Esophagus (tissue), 2 donors: Measurements from ENCODE around the gene HDAC6. TPM values are rescaled to one million over a fixed set of nuclear protein-coding genes. Genes with fewer than 3 reads are reported as not detected.

Source experiments
- H3K27ac ChIP-seq, 2 donors: one replicate each; pipeline ENCODE4 v1.5.1; 2013; ENCODE audit warnings: low read depth in 2 of 2, mild to moderate bottlenecking in 2 of 2, inconsistent platforms in 1 of 2, low read length in 1 of 2, moderate library complexity in 1 of 2
- H3K27me3 ChIP-seq, 2 donors: one replicate each; pipeline ENCODE4 v1.6.1; 2013; ENCODE audit warnings: low read length in 2 of 2, control low read depth in 1 of 2, mild to moderate bottlenecking in 1 of 2; ENCODE audit not compliant: insufficient read depth in 2 of 2, control insufficient read depth in 1 of 2
- H3K36me3 ChIP-seq, 2 donors: one replicate each; pipeline ENCODE4 v1.6.1; 2013; ENCODE audit warnings: low read length in 1 of 2; ENCODE audit not compliant: control insufficient read depth in 2 of 2, insufficient read depth in 2 of 2
- H3K4me1 ChIP-seq, 2 donors: one replicate each; pipeline ENCODE4 v1.6.1; 2013; ENCODE audit warnings: low read length in 1 of 2; ENCODE audit not compliant: control insufficient read depth in 2 of 2, insufficient read depth in 2 of 2
- H3K4me3 ChIP-seq, 2 donors: one replicate each; pipeline ENCODE4 v1.5.1; 2013; ENCODE audit warnings: low read length in 2 of 2, mild to moderate bottlenecking in 2 of 2, low read depth in 1 of 2, moderate library complexity in 1 of 2
- H3K9me3 ChIP-seq, 2 donors: one replicate each; pipeline ENCODE4 v1.6.1; 2013; ENCODE audit warnings: mild to moderate bottlenecking in 2 of 2, low read depth in 1 of 2, low read length in 1 of 2, moderate library complexity in 1 of 2; ENCODE audit not compliant: control insufficient read depth in 2 of 2, insufficient read depth in 1 of 2
- WGBS, 2 donors: extraction: QIAGEN DNeasy Blood & Tissue Kit; methylation state at CpG; one replicate each; pipeline ENCODE4 v1.1.7; 2013; 5-methylcytosine and 5-hydroxymethylcytosine counted together
- polyA plus RNA-seq, 2 donors: library from polyadenylated mRNA; stranded (reverse); fragments of 200-250 nt; gene quantifications; one replicate each; pipeline ENCODE4 v1.2.3, GENCODE V29; 2013
- donor health status: healthy with polysubstance abuse.
- donor health status: Bipolar disorder and iron deficiency.

Gene HDAC6
- polyA plus RNA-seq, 2 donors, result 36.0 to 79.0 TPM

- Histone ChIP-seq H3K27ac (no peak overlapping the region), H3K27me3 (peaks cover 0 to 6% of the 10 kb centered on the region in 2 donors)
- WGBS, 2 donors, result 50 to 55% methylated on average over 17 of the region's 17 CpGs
These were observed 14.1 kb upstream of the HDAC6 start for GRCh38 chrX:48787505-48788443.

GRCh38 chrX:48789366-48790220, 12.3 kb upstream of the HDAC6 start:
- Histone ChIP-seq H3K9me3 (no peaks in the 10 kb centered on the region), H3K27ac (no peak overlapping the region), H3K36me3 (no peaks in the 10 kb centered on the region), H3K27me3 (no peaks in the 10 kb centered on the region), H3K4me1 (no peaks in the 10 kb centered on the region), H3K4me3 (no peak overlapping the region)
- 58 to 60% methylated on average over 7 of the region's 7 CpGs for WGBS, 2 donors

More at GRCh38 chrX:48787505-48788443, 14.1 kb upstream of the HDAC6 start:
- Histone ChIP-seq H3K4me3 (no peak overlapping the region), H3K4me1 (no peaks in the 10 kb centered on the region), H3K9me3 (peaks cover 0 to 2% of the 10 kb centered on the region in 2 donors), H3K36me3 (no peaks in the 10 kb centered on the region)

- H3K4me3 ChIP-seq, result no peak overlapping the region
- no peaks in the 10 kb centered on the region for H3K9me3 ChIP-seq
- H3K27me3 ChIP-seq, result no peaks in the 10 kb centered on the region
- no peaks in the 10 kb centered on the region for H3K4me1 ChIP-seq
- no peak overlapping the region for H3K27ac ChIP-seq
- WGBS, 2 donors, result 56 to 59% methylated on average over 5 of the region's 5 CpGs
- no peaks in the 10 kb centered on the region for H3K36me3 ChIP-seq
These were observed 11.4 kb upstream of the HDAC6 start for GRCh38 chrX:48790477-48790876.

- Histone ChIP-seq H3K9me3 (no peaks in the 10 kb centered on the region), H3K4me3 (no peak overlapping the region), H3K27me3 (no peaks in the 10 kb centered on the region), H3K4me1 (no peaks in the 10 kb centered on the region), H3K36me3 (no peaks in the 10 kb centered on the region), H3K27ac (no peak overlapping the region)
- 82 to 86% methylated on average over 11 of the region's 11 CpGs for WGBS, 2 donors
These were observed 10.6 kb upstream of the HDAC6 start for GRCh38 chrX:48791063-48791820.

GRCh38 chrX:48792219-48792618, 9.6 kb upstream of the HDAC6 start:
- WGBS, 2 donors, result 73 to 92% methylated on average over 7 of the region's 7 CpGs
- Histone ChIP-seq H3K27ac (no peak overlapping the region), H3K36me3 (no peaks in the 10 kb centered on the region), H3K9me3 (no peaks in the 10 kb centered on the region), H3K4me1 (no peaks in the 10 kb centered on the region), H3K4me3 (no peak overlapping the region), H3K27me3 (no peaks in the 10 kb centered on the region)

- Histone ChIP-seq H3K27ac (no peak overlapping the region), H3K27me3 (no peaks in the 10 kb centered on the region)
These were observed 7.9 kb upstream of the HDAC6 start for GRCh38 chrX:48793935-48794334.

GRCh38 chrX:48794340-48794910, 7.4 kb upstream of the HDAC6 start:
- Histone ChIP-seq H3K27me3 (no peaks in the 10 kb centered on the region), H3K27ac (no peak overlapping the region), H3K4me1 (no peaks in the 10 kb centered on the region), H3K9me3 (no peaks in the 10 kb centered on the region), H3K36me3 (no peaks in the 10 kb centered on the region), H3K4me3 (no peak overlapping the region)
- 77 to 86% methylated on average over 12 of the region's 12 CpGs for WGBS, 2 donors

More at GRCh38 chrX:48793935-48794334, 7.9 kb upstream of the HDAC6 start:
- 73 to 83% methylated on average over 4 of the region's 4 CpGs for WGBS, 2 donors
- H3K36me3 ChIP-seq, result no peaks in the 10 kb centered on the region
- H3K9me3 ChIP-seq, result no peaks in the 10 kb centered on the region
- no peaks in the 10 kb centered on the region for H3K4me1 ChIP-seq
- H3K4me3 ChIP-seq, result no peak overlapping the region

- WGBS, 2 donors, result 64 to 69% methylated on average over 8 of the region's 8 CpGs
- H3K36me3 ChIP-seq, result no peaks in the 10 kb centered on the region
- no peaks in the 10 kb centered on the region for H3K4me1 ChIP-seq
- no peak overlapping the region for H3K4me3 ChIP-seq
- H3K9me3 ChIP-seq, result no peaks in the 10 kb centered on the region
- H3K27me3 ChIP-seq, result no peaks in the 10 kb centered on the region
- no peak overlapping the region for H3K27ac ChIP-seq
These were observed 6.9 kb upstream of the HDAC6 start for GRCh38 chrX:48794911-48795515.
